Esophagus muscularis mucosa (tissue), 3 donors: ENCODE results near the gene CTNNA2.

ENCODE experiments used
- POLR2AphosphoS5 ChIP-seq, 2 donors: sonication (generic); formaldehyde crosslinking; IDR thresholded peaks; one replicate each; pipeline ENCODE4 v1.6.1; 2017; ENCODE audit warnings: antibody characterized with exemption in 2 of 2
- TF ChIP-seq, protein P1 (sequence below), 3 experiments: fragments of 200-600 bp in 2 of 3; fragments of 450-650 bp in 1 of 3; sonication (generic) in 2 of 3; IDR thresholded peaks; one replicate each; pipeline ENCODE4 v1.5.1; 2017 to 2019; ENCODE audit warnings: antibody characterized with exemption in 3 of 3, mild to moderate bottlenecking in 2 of 3, moderate library complexity in 1 of 3

DNA sequence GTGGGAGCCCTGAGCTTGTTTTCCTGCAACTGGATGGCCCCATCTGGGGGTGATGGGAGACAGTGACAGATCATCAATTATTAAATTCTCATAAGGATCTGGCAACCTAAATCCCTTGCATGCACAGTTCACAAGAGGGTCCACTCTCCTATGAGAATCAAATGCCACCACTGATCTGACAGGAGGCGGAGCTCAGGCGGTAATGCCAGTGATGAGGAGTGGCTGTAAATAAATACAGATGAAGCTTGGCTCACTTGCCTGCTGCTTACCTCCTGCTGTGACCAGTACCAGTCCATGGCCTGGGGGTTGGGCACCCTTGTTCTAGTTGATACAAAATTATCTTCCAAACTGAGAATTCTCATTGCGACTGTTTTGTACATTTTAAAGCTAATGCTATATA is 258.6 kb downstream of the CTNNA2 start:
- TF ChIP-seq POLR2AphosphoS5 (IDR thresholded peaks at IDR 0.05), result no peak
- TF ChIP-seq, protein P1, sequence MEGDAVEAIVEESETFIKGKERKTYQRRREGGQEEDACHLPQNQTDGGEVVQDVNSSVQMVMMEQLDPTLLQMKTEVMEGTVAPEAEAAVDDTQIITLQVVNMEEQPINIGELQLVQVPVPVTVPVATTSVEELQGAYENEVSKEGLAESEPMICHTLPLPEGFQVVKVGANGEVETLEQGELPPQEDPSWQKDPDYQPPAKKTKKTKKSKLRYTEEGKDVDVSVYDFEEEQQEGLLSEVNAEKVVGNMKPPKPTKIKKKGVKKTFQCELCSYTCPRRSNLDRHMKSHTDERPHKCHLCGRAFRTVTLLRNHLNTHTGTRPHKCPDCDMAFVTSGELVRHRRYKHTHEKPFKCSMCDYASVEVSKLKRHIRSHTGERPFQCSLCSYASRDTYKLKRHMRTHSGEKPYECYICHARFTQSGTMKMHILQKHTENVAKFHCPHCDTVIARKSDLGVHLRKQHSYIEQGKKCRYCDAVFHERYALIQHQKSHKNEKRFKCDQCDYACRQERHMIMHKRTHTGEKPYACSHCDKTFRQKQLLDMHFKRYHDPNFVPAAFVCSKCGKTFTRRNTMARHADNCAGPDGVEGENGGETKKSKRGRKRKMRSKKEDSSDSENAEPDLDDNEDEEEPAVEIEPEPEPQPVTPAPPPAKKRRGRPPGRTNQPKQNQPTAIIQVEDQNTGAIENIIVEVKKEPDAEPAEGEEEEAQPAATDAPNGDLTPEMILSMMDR (IDR thresholded peaks at IDR 0.05), result no peak
